Transverse colon (tissue), 4 donors: ENCODE results near the gene CRY1.

Experiments
- POLR2AphosphoS5 ChIP-seq, 3 donors: sonication (generic); formaldehyde crosslinking; IDR thresholded peaks; one replicate each; pipeline ENCODE4 v1.6.1; 2016; ENCODE audit warnings: antibody characterized with exemption in 3 of 3
- TF ChIP-seq, protein P1 (sequence below), 5 experiments: fragments of 200-600 bp in 3 of 5; fragments of 450-650 bp in 2 of 5; sonication (generic) in 3 of 5; IDR thresholded peaks; 1 replicate in 2 of 5; 2 replicates in 3 of 5; pipeline ENCODE4 v1.5.1; 2016 to 2017; ENCODE audit warnings: antibody characterized with exemption in 5 of 5, inconsistent platforms in 3 of 5, mild to moderate bottlenecking in 2 of 5, moderate library complexity in 1 of 5

GRCh38 chr12:106960443-106960842 lies 132.9 kb downstream of the CRY1 start:
- TF ChIP-seq, protein P1, sequence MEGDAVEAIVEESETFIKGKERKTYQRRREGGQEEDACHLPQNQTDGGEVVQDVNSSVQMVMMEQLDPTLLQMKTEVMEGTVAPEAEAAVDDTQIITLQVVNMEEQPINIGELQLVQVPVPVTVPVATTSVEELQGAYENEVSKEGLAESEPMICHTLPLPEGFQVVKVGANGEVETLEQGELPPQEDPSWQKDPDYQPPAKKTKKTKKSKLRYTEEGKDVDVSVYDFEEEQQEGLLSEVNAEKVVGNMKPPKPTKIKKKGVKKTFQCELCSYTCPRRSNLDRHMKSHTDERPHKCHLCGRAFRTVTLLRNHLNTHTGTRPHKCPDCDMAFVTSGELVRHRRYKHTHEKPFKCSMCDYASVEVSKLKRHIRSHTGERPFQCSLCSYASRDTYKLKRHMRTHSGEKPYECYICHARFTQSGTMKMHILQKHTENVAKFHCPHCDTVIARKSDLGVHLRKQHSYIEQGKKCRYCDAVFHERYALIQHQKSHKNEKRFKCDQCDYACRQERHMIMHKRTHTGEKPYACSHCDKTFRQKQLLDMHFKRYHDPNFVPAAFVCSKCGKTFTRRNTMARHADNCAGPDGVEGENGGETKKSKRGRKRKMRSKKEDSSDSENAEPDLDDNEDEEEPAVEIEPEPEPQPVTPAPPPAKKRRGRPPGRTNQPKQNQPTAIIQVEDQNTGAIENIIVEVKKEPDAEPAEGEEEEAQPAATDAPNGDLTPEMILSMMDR (IDR thresholded peaks at IDR 0.05): no peak
- no peak for TF ChIP-seq POLR2AphosphoS5 (IDR thresholded peaks at IDR 0.05)
